HG03039 (cell line): Measurements from ENCODE around the gene SYT7.

Source experiments
- ATAC-seq: cut with Tn5 transposase; IDR thresholded peaks from one replicate; pipeline ENCODE4 v1.9.1; 2021; ENCODE audit warnings: mild to moderate bottlenecking, moderate library complexity; ENCODE audit not compliant: unreplicated experiment

SYT7 gene

DNA sequence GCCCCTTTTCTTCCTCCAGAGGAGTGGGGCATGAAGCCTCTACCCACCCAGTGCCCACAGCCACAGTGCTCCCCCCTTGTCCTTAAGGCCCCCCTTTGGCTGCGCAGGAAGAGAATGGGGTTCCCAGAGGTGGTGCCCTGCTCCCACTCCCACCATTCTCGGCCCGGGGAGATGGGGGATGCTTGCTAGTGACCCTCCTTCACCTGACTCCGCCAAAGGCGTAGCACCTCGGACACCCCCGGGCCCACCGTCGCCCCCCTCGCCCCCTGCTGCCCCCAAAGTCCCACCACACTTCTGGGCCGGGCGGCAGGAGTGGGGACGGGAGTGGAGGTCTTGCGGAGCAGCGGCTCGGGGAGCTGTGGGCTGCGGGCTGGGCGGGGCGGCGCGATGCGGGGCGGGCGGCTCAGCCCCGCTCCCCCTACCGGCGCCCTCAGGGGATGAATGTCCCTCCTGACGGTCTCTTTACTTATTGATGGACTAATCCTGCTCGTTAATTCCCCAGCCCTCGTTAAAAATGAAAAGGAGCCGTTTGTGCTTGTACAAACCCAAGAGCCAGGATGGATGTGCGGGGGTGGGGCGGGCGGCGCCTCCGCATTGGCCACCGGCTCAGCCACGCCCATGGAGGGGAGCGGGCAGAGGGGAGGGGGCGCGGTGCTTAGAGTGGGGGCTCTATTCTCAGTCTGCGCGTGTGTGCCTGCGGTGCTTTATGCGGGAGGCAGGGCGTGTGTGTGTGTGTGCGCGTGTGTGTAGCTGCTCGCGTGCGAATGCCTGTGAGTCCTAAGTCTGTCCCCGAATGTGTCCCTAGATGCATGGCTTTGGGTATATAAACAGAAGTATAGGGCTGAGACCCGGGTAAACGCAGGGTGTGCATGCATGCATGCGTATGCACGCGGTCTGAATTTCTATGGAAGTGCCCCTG lies 25.6 kb downstream of the SYT7 start:
- no peak for ATAC-seq

DNA sequence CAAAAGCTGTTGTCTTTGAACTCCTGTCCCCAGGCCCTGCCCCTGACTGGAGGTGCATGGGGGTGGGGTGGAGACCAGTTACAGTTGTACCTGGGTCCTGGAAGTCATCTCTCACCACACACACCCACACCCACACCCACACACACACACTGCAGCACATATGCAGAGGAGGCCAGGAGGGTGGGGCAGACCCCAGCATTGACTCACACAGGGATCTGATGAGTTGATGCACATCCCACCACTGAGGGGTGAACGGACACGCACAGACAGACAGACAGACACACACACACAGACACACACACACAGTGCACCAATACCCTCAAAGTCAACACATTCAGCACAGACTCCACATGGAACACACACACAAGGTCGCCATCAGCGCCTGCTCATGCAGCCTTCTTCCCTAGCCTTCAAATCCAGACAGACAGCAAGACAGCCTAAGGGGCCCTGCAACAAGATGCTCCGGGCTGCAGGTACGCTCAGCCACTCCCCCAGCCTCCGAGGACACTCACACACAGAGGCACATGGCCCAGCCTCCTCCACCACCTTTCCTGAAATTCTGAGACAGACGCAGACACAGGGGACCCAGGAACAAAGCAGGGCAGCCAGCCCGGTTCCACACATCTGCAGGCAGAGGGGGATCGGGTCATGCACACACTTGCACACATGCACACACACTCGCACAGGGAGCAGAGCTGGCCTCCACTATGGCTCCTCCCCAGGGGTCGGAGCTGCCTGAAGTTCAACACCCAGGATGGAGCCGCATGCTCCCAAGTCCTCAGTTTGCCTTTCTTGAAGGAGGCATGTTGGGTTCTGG lies 26.5 kb downstream of the SYT7 start:
- no peak for ATAC-seq

DNA sequence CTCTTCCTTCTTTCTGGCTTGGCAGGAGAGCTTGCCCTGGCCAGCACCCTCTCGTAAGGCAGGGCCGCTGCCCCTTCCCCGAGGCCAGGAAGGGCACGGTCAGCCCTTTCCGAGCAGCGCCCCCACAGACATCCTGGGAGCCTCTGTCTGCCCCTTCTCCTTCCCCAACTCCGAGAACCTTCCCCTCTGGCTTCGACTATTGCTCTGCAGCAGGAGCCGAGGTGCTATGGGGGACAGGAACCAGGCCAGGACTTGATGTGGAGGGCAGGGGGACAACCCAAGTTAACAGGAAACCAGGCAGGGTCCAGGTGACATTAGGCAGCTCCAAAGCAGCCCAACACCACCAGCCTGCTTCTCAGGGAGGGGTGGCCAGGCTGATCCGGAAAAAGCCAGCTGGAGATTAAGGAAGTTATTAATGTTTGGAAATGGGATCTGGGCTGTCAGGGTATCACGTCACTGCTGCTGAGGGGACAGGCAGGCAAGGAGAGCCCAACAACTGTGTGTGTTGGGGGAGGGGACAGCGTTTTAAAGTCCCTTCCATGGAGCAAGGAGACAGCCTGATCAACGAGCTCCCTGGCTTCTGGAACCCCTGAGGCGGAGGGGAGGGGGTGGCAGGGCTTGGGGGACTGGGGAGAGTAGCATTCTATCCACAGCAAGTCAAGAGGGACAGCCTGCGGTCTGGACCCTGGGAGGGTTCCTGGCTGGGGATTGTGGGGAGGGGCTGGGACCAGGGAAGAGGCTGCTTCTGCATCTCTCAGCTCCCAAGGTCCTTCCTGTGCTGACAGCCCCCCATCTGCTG lies 27.3 kb downstream of the SYT7 start:
- ATAC-seq: no peak

DNA sequence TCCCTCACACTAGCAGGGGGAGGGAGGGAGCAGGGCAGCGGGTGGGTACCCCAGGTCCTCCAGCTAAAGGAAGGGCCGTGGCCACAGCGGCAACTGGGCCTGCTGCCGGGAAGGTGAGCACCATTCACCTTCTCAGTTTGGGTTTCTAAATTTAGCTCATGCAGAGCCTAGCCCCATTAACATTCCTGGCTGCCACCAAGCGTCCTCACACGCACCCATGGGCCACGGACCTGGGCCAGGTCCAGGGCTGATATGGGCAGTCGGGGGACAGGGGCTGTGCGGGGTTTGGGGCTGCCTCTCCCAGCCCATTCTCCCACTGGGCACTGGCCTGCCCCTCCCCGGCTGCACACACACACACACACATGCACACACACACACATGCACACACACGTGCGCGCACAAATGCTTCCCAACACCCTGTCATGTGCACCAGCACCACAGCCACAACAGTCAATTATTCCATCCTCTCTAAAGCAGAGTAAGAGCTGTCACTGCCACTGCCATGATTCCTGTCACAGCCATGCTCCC lies 28.7 kb downstream of the SYT7 start:
- no peak for ATAC-seq

DNA sequence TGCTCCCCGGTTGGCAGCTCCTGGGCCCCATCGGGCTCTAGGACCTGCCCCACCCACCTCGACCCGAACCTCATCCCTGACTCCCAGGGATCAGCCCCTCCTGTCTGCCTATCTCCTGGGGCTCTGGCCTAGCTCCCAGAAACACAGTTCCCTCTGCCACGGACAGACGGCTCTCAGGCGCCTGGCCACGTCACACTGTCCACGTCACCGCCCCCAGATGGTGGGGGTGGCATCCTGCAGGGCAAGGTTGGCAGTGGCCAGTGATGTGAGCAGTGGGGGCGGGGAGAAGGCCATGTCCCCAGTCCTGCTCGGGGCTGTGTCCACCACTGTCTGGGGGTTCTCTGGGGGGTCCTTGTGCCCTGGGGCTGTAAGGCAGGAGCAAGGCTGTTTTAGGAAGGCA lies 29.2 kb downstream of the SYT7 start:
- no peak for ATAC-seq

DNA sequence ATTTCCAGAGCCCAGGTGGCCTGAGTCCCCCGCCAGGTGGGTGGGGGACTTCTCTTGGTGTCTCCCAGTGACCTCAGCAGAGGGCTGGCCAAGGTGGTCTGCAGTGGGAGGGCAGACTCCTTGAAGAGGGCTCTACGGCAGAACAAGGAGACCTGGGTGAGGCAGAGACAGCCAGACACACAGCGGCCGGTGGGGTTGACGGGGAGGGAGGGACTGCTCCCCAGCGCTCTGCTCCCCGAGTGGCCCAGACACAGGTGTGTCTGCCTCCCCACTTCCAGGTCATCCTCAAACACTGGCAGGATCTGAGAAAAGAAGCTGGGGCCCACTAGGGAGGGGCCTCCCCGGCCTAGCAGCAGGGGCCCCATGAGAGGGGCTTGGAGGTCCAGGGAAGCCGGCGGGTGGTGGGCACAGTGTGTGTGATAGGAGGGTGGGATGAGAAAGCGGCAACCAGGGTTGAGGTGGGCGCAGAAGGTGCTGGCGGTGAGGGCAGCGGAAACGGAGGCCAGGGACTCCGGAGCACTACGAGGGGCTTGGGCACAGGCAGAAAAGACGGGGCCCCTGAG lies 30.1 kb downstream of the SYT7 start:
- ATAC-seq: no peak

DNA sequence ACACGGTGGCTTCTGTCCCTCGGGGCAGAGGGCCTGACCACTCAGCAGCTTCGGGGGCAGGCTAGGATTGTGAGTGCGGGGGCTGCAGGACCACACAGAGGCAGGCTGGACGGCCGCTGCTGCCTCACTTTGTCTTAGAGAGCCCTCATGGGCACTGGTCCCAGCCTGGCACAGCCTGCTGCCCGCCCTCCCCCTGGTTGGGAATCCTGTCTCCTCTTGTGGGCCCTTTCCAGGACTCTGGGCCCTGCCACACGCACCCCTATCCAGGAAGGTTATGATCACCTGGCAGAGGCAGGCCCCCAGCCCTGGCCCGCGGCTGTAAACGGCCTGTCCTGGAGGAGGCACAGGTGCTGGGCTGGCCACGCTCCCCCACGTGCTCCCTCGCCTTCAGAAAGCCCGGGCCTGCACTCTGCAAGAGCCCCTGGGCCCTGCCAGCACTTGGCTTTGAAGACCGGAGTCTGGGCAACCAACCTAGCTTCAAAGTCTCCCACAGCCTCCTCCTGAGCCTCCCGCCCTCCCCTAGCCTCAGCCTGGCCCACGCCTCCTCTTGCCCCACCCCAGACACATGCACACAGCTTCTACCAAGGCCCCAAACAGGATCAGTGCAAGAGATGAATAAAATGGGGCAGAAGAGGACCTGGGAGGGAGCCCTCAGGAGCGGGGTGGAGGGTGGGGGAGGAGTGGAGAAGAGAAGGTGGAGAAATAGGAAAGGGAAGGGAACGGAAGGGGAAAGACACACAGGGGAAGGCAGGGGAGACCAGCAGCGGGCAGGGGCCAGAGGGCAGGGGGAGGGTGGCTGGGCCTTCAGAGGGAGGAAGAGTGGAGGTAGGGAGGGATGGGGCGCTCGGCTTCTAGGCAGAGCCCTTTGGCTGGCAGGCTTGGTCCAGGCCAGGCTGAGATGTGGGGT lies 31.0 kb downstream of the SYT7 start:
- no peak for ATAC-seq

DNA sequence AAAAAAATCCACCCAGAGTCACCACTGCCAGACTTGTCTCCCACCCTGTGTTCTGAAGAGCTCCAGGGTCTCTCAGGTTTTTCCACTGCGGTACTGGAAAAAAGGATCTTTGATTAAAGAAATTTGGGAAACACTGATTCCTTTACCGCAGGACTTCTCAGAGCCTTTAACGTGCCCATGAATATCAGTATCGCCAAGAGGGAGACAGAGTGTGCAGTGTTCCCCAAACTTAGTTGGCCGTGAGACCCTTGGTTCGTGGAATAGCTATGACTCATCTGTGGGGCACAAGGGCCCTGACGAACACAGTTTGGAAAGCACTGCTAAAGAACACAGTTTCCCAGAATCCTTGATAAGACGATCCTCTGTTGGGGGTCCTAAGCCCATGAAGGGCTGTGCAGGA lies 31.7 kb downstream of the SYT7 start:
- ATAC-seq: no peak

DNA sequence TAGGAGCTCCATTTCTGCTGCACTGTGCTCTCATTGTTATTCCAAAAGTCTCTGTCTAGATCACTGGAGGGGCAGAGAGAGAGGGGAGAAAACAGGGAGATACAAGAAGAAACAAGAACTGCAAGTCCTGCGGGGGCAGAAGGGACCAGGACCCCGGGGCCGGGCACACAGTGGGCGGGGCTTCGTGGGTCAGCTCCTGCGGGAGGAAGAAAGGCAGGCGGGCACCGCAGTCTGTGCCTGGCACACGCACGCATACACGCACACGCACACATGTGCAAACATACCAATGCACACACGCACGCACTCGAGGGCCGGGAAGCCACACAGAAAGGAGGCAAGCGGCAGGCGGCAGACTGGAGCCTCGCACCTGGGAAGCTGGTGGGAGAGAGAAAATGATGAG lies 33.6 kb downstream of the SYT7 start:
- ATAC-seq: no peak

DNA sequence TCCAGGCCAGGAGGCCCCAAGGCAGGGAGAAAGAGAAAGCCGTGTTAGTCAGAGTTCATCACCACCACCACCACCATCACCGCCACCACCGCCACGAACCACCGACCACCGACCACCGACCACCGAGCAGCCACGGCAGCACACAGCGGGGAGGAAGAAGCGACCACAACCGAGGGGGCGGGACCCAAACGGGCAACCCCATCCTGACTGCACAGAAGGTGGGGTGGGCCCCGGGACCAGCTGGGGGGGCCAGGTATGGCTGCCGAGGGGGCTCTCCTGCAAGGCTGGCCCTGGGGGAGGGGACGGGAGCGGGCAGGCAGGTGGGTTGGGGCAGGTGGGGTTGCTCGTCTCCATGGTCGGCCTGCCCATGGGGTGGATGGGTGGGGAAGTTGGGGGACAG lies 34.2 kb downstream of the SYT7 start:
- no peak for ATAC-seq

DNA sequence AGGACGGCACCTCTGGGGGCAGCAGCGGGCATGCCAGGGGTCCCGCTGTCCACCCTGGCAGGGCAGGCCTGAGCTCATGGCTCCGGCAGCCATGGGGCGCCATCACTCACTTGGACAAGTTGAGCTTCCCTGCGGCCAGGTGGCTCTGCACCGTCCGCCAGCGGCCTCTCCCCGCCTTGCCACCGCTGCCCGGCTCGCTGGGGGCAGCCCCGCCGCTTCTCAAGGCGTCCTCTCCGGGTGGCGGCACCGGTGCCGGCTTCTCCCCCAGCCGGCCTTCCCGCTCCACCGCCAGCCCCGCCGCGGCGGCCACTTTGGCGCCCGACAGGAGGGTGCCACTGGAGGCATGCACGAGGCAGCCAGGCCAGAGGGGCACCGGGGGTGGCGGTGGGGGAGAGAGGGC lies 35.0 kb downstream of the SYT7 start:
- ATAC-seq: no peak

DNA sequence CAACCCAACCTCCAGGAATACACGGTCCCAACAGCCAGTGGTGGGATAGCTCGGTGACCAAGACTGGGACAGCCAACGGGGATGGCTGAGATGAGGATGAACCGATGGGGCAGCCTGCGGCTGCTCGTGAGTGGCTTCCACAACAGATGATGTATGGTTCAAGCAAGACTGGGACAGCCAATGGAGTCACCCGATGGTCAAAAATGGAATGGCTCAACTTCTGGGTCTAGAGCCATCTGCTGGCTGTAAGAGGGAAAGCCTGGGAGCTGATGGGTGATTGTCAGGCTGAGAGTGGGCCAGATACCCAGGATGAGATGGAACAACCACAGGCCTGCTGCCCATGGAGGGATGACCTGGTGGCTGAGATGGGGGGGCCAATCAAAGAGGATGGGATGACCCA lies 35.5 kb downstream of the SYT7 start:
- no peak for ATAC-seq

DNA sequence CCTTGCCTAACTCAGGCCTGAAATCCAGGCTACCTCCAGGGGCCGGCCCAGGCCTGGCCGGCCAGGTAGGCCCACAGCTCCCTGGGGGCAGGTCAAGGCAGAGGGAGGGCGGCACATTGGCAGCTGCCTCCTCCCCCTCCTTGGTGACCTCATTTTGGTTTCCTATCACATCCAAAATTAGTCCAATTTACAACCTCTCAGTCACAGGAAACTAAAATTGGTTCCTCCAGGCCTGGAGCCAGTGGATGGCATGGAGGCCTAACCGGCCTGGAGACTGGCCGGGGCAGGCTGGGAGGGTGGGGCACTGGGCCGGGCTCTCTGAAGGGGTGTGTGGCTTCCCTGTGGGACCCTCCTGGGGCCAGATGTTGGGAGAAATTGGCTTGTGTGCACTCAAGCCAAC lies 36.4 kb downstream of the SYT7 start:
- ATAC-seq: no peak

DNA sequence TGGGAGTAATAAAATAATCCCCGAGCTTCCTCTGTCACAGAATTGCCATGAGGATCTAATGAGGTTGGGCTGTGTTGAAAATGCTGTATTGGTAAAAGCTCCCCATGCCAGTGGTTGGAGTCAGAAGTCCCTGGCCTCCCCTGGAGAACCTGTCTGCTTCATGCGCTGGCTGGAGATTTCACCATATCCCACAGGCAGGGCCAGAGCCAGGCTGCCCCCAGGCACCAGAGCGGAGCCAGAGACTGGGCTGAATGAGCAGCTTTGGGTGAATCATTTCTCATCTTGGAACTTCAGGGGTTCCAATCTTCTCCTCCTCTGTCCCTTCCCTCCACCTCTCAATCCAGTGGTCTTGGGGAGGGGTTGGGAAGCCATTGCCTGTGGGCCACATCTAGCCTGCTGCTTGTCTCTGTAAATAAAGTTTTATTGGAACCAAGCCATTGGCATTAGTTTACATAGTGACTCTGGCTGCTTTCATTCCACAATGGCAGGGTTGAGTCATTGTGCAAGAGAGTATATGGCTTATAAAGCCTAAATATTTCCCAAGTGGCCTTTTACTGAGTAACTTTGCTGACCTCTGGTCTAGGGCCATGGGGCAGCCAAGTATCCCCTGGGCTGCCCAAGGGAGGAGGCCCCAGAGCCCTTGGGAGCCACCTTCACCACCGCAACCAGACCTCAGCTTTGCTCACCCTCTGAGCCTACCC lies 37.1 kb downstream of the SYT7 start:
- no peak for ATAC-seq

DNA sequence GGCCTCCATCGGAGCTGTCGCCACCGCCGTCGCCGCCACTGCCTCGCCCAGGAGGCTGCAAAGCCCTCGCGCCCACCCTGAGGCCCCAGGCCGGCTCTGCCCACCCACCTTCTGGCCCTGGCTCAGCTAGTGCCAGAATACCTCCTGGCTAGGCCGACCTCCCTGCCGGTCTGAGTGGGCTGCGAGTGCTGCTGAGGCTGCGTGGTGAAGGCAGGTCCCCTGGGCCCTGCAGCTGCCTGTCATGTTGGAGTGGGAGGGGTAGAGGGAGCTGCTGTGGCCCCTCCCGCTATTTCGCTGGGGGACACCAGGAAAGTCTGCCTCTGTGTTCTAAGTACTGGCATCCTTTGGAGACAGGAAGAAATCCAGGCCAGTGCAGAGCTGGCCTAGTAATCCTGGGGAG lies 38.2 kb downstream of the SYT7 start:
- ATAC-seq: no peak

DNA sequence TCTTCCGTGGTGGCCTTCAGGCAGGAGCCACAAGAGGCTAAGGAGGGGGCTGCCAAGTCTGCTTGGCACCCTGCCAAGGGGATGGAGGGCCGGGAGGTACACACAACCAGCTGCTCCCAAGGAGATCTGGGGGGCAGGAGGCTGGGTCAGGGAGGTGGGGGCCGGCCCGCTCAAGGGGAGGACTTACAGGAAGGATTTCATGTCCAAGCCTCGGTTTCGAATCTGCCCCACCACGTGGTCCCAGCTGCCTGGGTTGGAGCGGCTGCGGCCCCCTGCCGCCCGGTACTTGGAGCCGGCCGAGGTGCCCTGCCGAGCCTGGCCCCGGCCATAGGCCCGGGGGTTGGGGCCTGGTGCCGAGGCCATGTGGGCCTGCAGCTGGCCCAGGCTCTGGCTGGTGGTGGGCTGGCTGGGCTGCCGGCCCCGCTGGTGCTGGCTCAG lies 38.8 kb downstream of the SYT7 start:
- no peak for ATAC-seq

DNA sequence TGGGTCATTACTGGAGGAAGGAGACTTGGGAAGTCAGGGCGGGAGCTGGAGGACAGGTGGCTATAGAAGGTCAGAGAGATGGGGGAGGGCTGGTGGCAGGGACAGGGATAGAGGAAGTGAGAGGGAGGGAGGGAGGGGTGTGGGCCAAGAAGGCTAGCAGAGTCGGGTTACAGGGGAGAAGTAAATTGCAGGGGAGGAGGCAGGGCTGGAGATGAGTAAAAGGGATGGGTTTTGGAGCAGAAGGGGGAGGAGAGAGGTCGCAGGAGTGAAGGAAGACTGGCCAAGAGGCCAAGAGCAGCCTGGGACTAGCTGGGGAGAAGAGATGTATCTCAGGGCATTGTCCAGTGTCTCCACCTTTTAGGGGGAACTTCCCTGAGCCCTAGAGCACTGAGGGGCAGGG lies 39.3 kb downstream of the SYT7 start:
- no peak for ATAC-seq

DNA sequence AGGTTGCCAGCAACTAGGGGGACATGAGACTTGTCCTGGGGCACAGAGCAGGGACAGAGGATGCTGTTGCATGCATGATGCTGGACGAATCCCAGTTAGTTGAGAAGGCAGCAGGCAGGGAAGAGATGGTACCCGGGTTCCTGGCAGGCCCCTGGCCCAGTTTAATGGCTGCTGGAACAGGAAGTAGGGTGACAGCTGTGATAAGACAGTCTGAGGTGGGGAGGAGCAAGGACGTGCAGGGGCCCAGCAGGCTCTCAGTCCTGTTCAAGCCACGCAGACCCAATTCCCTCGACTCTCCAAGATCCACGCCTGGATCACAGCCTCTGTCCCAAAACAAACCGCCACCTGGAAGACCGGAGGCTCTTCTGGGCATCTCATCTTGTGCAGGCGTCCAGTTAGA lies 40.3 kb downstream of the SYT7 start:
- ATAC-seq: no peak

DNA sequence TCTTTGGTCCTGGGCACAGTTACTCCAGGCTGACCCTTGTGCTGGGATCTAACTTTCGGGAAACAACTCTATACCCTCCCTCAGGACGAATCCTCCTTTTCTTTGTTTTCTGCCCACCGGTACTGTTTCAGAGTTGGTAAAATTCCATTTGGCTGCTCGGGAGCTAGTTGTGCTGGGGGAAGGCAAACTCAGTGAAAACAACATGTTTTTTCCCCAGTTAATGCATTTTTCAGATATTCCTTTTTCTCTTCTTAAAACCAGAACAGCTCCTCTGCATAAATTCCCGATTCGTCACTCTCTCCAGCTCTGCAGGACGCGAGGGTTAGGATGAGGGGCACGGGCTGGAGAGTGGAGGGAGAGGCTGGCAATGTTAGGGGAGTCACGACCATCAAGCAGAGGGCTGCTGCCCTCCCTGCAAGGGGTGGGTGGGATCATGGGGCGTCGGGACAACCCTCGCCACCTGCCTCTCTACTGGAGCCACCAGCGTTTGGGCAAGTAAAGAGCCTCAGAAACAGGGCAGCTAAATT lies 41.0 kb downstream of the SYT7 start:
- no peak for ATAC-seq
